Esophagus squamous epithelium (tissue), 5 donors: Measurements from ENCODE around the gene FGR. TPM values are rescaled to one million over a fixed set of nuclear protein-coding genes. Genes with fewer than 3 reads are reported as not detected.

Experiments used
- DNase-seq: peaks from one replicate; lab custom pipeline; 2025; lab: John Stamatoyannopoulos, UW
- H3K27ac ChIP-seq, 4 donors: fragments of 200-600 bp; sonication (generic); one replicate each; pipeline ENCODE4 v1.5.1; 2016 to 2019; ENCODE audit warnings: mild to moderate bottlenecking in 1 of 4
- H3K27me3 ChIP-seq, 4 donors: fragments of 200-600 bp; sonication (generic); 1 replicate in 3 of 4; 2 replicates in 1 of 4; pipeline versions ENCODE4 v1.5.1 to v1.6.0; 2017 to 2021; ENCODE audit warnings: antibody characterized with exemption in 1 of 4
- H3K36me3 ChIP-seq, 3 donors: fragments of 200-600 bp; sonication (generic); one replicate each; pipeline ENCODE4 v1.5.1; 2016 to 2019
- H3K4me1 ChIP-seq, 3 donors: fragments of 200-600 bp; sonication (generic); one replicate each; pipeline ENCODE4 v1.5.1; 2017 to 2019
- H3K4me3 ChIP-seq, 4 donors: fragments of 200-600 bp; sonication (generic); 1 replicate in 3 of 4; 2 replicates in 1 of 4; pipeline ENCODE4 v1.5.1; 2016 to 2019; ENCODE audit warnings: mild to moderate bottlenecking in 2 of 4, moderate library complexity in 1 of 4
- H3K9me3 ChIP-seq, 3 donors: fragments of 200-600 bp; sonication (generic); one replicate each; pipeline ENCODE4 v1.5.1; 2016 to 2019
- POLR2A ChIP-seq, 4 donors: fragments of 450-650 bp; IDR thresholded peaks; one replicate each; pipeline ENCODE4 v1.6.1; 2017; ENCODE audit warnings: antibody characterized with exemption in 4 of 4, mild to moderate bottlenecking in 4 of 4, moderate library complexity in 3 of 4
- WGBS, 2 donors: methylation state at CpG; one replicate each; pipeline ENCODE4 v1.1.5; 2018; 5-methylcytosine and 5-hydroxymethylcytosine counted together
- intact Hi-C: fragments of 100-400 bp; cut with DNase I; formaldehyde crosslinking; loops from one replicate; pipeline ENCODE4 v1.15.0; 2022
- total RNA-seq, 4 donors: library from RNA; depleted of rRNA; stranded (reverse); fragments of >200 nt; gene quantifications; one replicate each; pipeline ENCODE4 v1.1.0, GENCODE V29; 2016
- TF ChIP-seq, protein P1 (sequence below), 6 experiments: fragments of 450-650 bp in 4 of 6; fragments of 200-600 bp in 2 of 6; sonication (generic) in 2 of 6; IDR thresholded peaks; one replicate each; pipeline ENCODE4 v1.5.1; 2016 to 2019; ENCODE audit warnings: antibody characterized with exemption in 6 of 6, mild to moderate bottlenecking in 4 of 6, moderate library complexity in 4 of 6
- donor health status: DM: yes; HTN: yes; CAD: no.

Gene FGR
- total RNA-seq, 4 donors from 2014 or later = 1.2 to 12.4 (median 7.5) TPM

DNA sequence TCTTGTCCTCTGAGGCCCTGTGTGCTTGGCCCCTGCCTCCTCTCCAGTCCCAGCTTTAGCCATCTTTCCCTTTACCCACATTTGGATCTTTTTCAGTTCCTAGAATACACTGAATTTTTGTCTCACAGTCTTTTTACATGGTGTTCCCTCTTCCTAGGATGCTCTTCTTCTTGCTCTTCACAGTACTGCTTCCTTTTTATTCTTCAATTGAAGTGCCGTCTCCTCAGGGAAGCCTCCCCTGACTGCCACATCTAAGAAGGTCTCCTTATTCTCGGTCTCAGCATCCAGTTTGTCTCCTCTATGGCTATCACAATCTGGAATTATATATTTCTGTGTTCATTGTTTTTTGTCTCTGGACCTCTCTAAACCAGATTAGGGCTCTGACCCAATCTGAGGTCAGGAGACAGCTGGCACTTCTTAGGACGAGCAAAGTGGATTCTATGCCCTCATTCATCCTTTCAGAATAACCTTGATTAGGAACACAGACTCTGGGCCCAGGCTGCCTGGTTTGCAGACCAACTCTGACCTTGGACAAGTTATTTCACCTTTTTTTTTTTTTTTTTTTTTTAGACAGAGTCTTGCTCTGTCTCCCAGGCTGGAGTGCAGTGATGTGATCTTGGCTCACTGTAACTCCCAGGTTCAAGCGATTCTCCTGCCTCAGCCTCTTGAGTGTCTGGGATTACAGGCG, 3.2 kb upstream of the FGR start:
- no peaks in the 10 kb centered on the region for H3K36me3 ChIP-seq
- no peak for TF ChIP-seq POLR2A (IDR thresholded peaks at IDR 0.05)
- TF ChIP-seq, protein P1, sequence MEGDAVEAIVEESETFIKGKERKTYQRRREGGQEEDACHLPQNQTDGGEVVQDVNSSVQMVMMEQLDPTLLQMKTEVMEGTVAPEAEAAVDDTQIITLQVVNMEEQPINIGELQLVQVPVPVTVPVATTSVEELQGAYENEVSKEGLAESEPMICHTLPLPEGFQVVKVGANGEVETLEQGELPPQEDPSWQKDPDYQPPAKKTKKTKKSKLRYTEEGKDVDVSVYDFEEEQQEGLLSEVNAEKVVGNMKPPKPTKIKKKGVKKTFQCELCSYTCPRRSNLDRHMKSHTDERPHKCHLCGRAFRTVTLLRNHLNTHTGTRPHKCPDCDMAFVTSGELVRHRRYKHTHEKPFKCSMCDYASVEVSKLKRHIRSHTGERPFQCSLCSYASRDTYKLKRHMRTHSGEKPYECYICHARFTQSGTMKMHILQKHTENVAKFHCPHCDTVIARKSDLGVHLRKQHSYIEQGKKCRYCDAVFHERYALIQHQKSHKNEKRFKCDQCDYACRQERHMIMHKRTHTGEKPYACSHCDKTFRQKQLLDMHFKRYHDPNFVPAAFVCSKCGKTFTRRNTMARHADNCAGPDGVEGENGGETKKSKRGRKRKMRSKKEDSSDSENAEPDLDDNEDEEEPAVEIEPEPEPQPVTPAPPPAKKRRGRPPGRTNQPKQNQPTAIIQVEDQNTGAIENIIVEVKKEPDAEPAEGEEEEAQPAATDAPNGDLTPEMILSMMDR (IDR thresholded peaks at IDR 0.05) = no peak
- H3K27me3 ChIP-seq = peaks cover 0 to 18% (median 0%) of the 10 kb centered on the region in 4 donors
- H3K9me3 ChIP-seq = no peaks in the 10 kb centered on the region
- H3K4me3 ChIP-seq = no peak overlapping the region
- H3K27ac ChIP-seq = no peak overlapping the region
- intact Hi-C loops = no loop called here
- H3K4me1 ChIP-seq = peaks cover 8 to 30% (median 17%) of the 10 kb centered on the region in 3 donors
- 80 to 87% methylated on average over 5 of the region's 5 CpGs for WGBS, 2 donors
- no peak for DNase-seq

GRCh38 chr1:27635396-27636142, 584 bp upstream of the FGR start:
- Histone ChIP-seq H3K36me3 (no peaks in the 10 kb centered on the region), H3K4me3 (peak overlapping the region in 3 of 4 donors; percentile 45 to 66 (median 53)), H3K27ac (peak overlapping the region; percentile 47 to 83 (median 74)), H3K27me3 (peaks cover 0 to 18% (median 0%) of the 10 kb centered on the region in 4 donors), H3K4me1 (peaks cover 28 to 56% (median 29%) of the 10 kb centered on the region in 3 donors), H3K9me3 (no peaks in the 10 kb centered on the region)
- intact Hi-C loops = no loop called here
- DNase-seq = no peak
- 92 to 100% methylated on average over 6 to 9 of the region's 11 CpGs for WGBS, 2 donors
- no peak for TF ChIP-seq POLR2A (IDR thresholded peaks at IDR 0.05)
- TF ChIP-seq, protein P1 (IDR thresholded peaks at IDR 0.05) = no peak

GRCh38 chr1:27634177-27634984, 604 bp downstream of the FGR start:
- WGBS, 2 donors = 33% methylated on average over 18 to 20 of the region's 63 CpGs
- intact Hi-C loops = no loop called here

GRCh38 chr1:27633640-27634176, 1.3 kb downstream of the FGR start:
- TF ChIP-seq, protein P1 (IDR thresholded peaks at IDR 0.05) = no peak
- no peak for TF ChIP-seq POLR2A (IDR thresholded peaks at IDR 0.05)
- H3K36me3 ChIP-seq = no peaks in the 10 kb centered on the region
- H3K4me1 ChIP-seq = peaks cover 28 to 73% (median 37%) of the 10 kb centered on the region in 3 donors
- no peaks in the 10 kb centered on the region for H3K9me3 ChIP-seq
- intact Hi-C loops = no loop called here
- WGBS, 2 donors = 62 to 87% methylated on average over 3 to 5 of the region's 17 CpGs
- H3K27ac ChIP-seq = peak overlapping the region; percentile 47 to 83 (median 74)
- H3K4me3 ChIP-seq = peak overlapping the region; percentile 35 to 66 (median 49)
- H3K27me3 ChIP-seq = peaks cover 0 to 18% (median 0%) of the 10 kb centered on the region in 4 donors
- DNase-seq = no peak

More at GRCh38 chr1:27634177-27634984, 604 bp downstream of the FGR start:
- H3K9me3 ChIP-seq = no peaks in the 10 kb centered on the region
- H3K4me1 ChIP-seq = peaks cover 28 to 66% (median 35%) of the 10 kb centered on the region in 3 donors
- H3K36me3 ChIP-seq = no peaks in the 10 kb centered on the region
- H3K27ac ChIP-seq = peak overlapping the region; percentile 47 to 83 (median 74)
- H3K27me3 ChIP-seq = peaks cover 0 to 18% (median 0%) of the 10 kb centered on the region in 4 donors
- TF ChIP-seq POLR2A (IDR thresholded peaks at IDR 0.05) = peak in 1 of 4 donors; percentile 57
- TF ChIP-seq, protein P1 (IDR thresholded peaks at IDR 0.05) = peak in 1 of 6 experiments; percentile 23
- H3K4me3 ChIP-seq = peak overlapping the region; percentile 35 to 66 (median 49)
- DNase-seq = no peak
